ENCODE results near the gene LY9.

GRCh38 chr1:160806784-160807183 lies 10.8 kb downstream of the LY9 start:
- no peak for TF ChIP-seq POLR2A (IDR thresholded peaks at IDR 0.05)
- TF ChIP-seq, protein P1, sequence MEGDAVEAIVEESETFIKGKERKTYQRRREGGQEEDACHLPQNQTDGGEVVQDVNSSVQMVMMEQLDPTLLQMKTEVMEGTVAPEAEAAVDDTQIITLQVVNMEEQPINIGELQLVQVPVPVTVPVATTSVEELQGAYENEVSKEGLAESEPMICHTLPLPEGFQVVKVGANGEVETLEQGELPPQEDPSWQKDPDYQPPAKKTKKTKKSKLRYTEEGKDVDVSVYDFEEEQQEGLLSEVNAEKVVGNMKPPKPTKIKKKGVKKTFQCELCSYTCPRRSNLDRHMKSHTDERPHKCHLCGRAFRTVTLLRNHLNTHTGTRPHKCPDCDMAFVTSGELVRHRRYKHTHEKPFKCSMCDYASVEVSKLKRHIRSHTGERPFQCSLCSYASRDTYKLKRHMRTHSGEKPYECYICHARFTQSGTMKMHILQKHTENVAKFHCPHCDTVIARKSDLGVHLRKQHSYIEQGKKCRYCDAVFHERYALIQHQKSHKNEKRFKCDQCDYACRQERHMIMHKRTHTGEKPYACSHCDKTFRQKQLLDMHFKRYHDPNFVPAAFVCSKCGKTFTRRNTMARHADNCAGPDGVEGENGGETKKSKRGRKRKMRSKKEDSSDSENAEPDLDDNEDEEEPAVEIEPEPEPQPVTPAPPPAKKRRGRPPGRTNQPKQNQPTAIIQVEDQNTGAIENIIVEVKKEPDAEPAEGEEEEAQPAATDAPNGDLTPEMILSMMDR (IDR thresholded peaks at IDR 0.05): no peak
